GM18520 (cell line): ENCODE measurements around the gene SCUBE1.

ENCODE experiments used
- ATAC-seq: cut with Tn5 transposase; IDR thresholded peaks from one replicate; pipeline ENCODE4 v1.9.1; 2021; ENCODE audit not compliant: unreplicated experiment

SCUBE1 gene

GRCh38 chr22:43222262-43222661 lies 120.9 kb downstream of the SCUBE1 start:
- ATAC-seq, result no peak

DNA sequence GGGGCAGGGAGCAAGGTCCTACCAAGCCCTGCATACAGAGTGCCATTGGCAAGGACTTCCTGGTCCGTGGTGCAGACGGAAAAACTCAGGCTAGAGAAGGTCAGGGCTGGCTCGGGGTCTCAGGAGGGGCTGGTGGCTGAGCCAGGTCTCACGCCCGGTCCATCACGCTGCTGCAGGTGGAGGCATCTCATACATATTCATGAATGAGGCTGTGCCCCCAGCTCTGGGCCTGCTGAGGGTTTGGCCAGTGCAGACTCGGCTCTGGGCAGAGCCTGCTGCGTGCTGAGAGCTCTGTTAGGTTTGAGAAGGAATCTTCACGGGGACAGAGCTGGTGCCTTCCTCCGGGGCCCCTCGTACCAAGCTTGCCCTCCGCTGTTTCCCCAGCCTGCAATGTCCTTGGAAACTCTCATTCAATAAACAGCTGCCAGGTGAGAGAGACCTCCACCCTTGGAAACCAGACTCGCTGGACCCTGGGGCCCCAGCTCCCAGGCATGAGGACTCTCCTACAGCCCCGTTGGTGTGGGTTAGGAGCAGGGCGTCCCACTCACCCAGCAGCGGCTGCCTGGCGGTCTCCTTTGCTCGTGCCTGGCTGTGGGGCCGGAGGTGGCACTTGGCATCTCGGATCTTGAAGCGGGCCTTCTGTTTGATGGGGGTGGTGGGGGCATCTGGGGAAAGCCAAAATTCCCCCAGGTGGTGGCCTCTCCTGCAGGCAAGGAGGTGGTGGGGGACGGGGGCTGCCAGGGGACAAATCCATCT lies 122.4 kb downstream of the SCUBE1 start:
- ATAC-seq, result no peak

DNA sequence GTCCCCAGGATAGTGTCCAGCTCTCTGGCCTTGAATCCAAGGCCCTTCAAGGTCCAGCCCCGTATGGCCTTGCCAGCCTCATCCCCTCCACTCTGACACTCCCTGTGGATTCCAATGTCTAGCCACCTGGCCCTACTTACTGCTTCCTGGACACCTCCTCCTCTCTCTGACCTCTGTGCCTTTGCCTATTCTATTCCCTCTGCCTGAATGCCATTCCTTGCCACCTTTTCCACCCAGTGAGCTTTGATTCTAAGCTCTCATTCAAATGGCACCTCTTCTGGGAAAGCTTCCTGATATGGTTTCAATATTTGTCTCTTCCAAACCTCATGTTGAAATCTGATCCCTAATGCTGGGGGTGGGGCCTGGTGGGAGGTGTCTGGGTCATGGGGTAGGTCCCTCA lies 124.4 kb downstream of the SCUBE1 start:
- ATAC-seq, result no peak

DNA sequence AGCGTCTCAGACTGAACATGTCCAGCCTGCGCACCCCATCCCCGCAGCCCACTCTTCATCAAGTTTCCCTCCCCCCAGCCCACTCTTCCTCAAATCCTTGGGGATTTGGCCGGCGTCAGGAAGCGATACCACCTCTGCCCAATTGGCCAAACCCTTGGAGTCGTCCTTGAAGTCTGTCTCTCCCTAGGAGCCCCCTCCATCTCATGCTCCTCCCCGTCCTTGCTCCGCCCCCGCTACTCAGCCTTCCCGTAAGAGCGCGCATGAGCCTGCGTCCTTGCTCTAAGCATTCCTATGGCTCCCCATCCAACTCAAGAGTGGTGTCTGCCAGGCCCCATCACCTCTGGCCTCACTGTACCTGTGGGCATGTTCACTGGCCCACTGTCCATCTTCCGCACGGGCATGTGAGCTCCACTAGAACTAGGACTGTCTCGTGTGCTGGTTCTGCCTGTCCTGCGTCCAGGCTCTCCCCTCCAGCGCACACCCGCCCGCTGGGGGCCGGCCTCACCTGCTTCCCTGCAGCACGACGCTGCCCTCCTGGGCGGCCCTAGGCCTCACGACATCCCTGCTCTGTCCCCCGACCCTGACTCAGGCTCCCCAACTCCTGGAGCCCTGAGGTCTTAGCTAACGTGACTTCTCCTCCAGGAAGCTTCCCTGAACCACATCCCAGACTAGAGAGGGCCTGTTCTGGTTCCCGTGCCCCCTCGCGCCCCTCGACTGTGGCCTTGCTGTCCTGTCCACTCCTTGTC lies 125.7 kb downstream of the SCUBE1 start:
- no peak for ATAC-seq

DNA sequence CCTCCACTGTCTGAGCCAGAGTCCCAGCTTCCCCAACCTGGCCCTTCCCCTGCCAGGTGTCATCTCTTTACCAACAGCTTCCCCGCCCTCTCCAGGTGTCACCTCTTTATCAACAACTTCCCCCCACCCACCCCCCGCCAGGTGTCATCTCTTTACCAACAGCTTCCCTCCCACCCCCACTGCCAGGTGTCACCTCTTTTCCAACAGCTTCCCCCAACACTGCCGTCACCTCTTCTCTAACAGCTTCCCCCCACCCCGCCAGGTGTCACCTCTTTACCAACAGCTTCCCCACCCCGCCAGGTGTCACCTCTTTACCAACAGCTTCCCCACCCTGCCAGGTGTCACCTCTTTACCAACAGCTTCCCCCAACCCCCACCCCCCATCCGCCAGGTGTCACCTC lies 126.4 kb downstream of the SCUBE1 start:
- ATAC-seq, result no peak

GRCh38 chr22:43213962-43214361 lies 129.2 kb downstream of the SCUBE1 start:
- ATAC-seq, result no peak

- ATAC-seq, result no peak
Observed at GRCh38 chr22:43213051-43213450, 130.1 kb downstream of the SCUBE1 start.

DNA sequence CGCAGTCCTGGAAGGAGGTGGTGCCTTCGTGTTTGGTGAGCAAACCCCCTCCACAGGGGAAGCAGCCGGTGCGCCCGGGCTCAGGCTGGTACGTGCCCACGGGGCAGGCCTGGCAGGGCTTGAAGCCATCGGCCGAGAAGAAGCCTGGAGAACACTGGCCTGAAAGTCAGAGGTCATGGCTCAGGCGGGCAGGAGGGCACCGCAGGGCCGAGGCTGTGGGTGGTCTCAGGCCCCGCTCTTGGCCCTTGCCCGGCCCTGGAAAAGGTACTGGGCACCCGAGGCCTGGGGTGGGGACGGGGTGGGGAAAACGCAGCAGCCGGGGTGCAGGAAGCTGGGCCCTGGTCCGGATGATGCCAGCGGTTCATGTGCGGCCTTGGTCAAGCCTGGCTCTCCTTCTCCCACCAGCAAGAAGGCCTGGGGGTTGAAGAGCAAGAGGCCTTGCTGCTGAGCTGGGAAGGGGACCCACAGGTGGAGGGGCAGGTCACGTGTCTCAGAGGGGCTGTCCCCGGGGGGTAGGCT lies 130.7 kb downstream of the SCUBE1 start:
- no peak for ATAC-seq

DNA sequence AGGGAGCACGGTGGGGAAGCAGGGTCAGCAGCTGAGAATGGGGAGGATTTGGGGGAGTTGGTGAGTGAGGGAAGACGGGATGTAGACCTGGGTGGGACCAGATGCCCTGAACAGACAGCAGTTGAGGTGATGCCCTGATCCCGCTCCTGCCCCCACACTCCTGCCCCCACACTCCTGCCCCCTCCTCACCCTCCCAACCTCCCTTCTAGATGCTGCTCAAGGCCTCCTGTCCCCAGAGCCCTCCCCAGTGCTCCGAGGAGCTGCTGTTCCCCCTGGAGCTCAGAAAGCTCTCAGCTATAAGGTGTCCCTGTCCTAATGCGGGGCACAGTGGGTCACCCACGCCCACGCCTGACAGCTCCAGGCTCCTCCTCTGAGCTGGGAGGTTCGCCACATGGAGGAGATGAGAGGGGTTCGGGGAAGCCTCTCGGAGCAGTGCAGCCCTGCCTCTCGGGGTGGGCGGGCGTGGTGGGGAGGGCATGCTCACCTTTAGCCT lies 131.2 kb downstream of the SCUBE1 start:
- ATAC-seq, result no peak

DNA sequence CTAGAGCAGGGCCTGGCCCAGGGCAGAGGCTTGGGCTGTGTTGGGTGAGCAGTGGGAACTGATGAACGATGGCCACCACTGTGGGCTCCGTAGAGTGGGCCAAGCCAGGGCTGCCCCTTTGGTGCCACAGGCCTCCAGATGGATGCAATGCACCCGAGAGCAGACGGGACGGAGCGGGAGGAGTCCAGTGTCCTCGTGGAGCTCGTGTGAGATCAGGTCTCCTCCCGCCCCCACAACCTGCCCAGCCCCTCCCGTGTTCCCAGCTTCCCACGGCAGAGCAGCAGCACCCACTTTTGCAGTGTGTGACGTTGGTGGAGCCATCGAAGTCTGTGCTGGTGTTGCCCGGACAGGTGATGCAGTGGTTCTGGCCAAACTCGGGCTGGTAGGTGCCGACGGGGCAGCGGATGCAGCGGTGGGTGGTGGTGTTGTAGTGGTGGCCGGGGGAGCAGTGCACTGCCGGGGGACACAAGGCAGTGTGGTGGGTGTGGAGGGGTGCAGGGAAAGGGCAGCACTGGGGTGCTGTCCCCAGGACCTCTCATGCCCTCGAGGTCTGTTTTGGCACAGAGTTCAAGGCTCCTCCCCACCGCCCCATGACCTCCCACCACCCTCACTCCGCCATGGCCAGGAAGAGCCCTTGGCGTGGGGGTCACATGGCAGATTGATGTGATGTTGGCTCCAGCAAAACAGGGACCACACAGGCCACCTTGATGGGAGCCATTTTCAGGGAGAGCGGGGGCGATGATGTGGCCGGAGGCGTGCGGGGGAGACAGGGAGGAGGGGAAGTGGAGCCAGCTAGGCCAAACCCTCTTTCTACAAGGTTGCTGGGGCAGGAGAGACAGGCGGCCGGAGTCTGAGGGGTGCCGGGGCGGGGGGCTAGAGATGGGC lies 132.3 kb downstream of the SCUBE1 start:
- ATAC-seq, result no peak

GRCh38 chr22:43209971-43210370 lies 133.2 kb downstream of the SCUBE1 start:
- no peak for ATAC-seq

- no peak for ATAC-seq
Observed at GRCh38 chr22:43209523-43209890, 133.7 kb downstream of the SCUBE1 start.

DNA sequence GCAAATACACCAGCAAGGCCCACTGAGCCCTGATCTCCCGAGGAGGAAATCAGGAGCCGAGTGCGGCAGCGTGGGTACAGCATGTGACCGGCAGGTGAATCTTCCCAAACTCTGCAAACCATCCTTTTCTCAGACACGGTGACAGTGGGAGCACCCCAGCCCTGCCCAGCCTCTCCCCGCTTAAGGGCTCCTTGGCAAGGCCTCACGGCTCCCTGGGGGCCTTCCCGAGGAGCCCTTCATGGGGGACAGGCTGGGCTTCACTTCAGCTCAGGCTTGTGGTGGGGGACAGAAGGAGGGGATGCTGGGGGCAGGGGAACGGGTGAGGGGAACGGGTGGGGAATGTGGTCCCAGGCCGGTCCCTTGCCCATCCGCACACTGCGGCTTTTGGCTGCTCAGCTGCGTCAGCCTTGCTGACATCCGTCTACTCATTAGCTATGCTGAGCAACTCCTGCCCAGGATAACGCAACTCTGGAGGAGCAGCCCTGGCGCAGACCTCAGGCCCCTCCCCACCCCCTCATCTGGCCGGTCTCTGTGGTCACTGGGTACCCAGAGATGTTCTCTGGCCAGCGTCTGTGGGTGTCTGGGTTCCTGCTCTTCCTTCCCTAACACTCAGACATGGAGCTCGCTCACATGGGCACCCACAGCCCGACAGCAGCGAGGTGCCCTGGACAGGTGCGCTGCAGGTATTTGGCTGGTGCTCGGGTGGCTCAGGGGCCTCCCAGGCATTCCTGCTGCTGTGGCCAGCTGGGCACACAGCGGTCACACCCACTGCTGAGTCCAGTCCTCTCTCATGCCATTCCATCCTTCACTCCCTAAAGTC lies 134.3 kb downstream of the SCUBE1 start:
- no peak for ATAC-seq

DNA sequence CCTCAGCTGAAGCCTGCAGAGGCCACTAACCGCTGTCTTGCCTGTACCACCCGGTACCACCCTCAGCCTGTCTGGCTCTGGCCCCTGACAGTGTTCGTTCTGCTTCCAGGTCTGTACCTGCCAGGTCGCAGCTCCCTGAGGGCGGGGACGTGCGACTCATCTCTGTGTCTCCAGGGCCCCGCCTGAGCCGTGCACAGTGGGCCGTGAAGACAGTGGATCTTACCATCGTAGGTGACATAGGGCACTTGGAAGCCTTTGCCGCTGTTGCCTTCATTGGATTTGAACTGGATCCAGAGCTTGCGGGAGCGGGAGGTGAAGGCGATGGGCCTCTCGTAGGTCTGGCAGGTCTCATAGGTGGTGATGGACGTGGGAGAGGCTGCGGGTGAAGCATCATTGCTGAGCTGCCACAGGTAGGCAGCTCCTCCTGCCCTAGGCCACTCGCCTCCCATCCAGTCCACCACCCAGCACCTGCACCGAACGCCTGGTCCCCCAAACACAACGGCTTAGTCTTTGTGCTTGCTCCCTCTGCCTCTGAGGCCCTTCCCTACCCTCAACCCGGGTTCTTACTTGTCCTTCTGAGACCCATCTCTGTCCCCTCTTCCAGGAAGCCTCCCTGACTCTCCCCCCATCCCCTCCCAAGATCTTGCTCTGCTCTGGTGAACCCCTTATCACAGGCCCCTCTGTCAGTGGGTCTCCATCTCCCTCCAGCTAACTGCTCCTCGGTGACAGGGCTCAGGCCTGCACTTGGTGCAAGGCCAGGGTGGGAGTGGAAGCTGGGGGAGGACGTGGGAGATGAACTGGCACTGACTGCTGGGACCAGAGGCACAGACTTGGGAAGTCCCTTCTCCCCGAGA lies 135.1 kb downstream of the SCUBE1 start:
- no peak for ATAC-seq

GRCh38 chr22:43207386-43207785 lies 135.8 kb downstream of the SCUBE1 start:
- no peak for ATAC-seq

DNA sequence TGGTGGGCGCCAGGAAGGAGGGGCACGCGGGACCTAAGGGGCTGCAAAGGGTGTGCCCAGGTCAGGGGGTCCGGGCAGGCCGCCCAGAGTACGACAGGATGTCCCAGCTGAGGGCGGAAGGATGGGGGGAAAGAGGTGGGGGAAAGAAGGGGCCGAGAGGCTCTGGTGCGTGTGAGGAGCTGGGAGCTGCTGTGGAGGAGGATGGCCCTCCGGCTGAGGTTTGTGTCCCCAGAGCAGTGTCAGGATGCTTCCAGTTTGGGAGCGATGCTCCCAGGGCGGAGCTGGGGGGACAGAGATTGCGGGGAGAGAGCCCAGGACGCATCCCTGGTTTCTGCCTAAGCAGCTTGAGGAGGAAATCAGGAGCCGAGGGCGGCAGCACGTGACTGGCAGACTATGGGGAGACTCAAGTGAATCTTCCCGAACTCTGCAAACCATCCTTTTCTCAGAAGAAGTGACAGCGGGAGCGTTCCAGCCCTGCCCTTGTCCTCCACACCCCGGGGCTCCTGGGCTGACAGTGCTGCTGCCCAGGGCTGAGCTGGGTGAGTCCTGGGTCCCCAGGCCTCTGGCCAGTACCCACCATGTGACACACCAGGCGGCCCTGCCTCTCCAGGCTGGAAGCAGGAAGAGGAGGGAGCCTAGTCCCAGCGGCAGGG lies 136.5 kb downstream of the SCUBE1 start:
- no peak for ATAC-seq

DNA sequence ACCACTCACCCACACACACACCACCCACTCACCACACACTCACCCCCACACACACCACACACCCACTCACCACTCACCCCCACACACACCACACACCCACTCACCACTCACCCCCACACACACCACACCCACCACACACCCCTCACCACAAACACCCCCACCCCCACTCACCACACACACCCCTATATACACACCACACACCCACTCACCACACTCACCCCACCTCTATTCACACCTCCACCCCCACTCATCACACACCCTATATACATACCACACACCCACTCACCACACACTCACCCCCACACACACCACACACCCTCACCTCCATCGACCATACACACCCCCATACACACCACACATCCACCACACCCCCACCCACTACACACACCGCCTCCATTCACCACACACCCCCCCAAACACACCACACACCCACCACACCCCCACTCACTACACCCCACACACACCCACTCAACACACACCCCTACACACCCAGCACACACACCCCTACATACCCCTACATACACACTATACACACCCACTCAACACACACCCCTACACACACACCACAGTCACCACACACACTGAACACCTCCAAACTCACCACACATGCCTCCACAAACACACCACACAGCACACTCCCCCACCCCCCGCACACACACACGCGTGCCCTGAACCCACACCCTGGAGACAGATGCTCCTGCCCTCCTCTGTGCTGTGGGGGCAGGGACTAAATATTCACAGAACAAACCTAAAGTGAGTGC lies 137.2 kb downstream of the SCUBE1 start:
- ATAC-seq, result no peak

DNA sequence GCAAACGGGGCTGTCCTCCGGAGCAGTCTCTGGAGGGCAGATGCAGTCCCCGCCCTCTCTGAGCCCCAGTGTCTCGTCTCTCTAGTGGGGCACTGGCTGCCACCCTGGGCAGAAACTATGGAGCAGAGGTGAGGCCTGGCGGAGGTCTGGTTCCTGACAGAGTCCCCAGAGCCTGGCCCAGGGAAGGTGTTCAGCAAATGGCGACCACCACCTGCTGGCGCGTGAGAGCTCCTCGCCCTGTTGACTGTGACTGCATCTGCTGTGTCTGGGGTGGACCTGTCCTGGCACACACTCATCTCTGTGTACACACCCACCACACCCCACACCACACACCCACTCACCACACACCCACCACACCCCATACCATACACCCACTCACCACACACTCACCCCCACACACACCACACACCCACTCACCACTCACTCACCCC lies 137.9 kb downstream of the SCUBE1 start:
- ATAC-seq, result no peak
